ENCODE data around the gene MGAT5B.

- no peak for TF ChIP-seq CTCF (IDR thresholded peaks at IDR 0.05 in 2 of 3, conservative IDR thresholded peaks at IDR 0.05 in 1 of 3; ENCODE audit: insufficient read depth in 2 of 3, low read depth in 1 of 3, low read length in 3 of 3)
- no peak for TF ChIP-seq ATF2 (CRISPR knock-in tag; IDR thresholded peaks at IDR 0.05)
- no peak for TF ChIP-seq FOXP4 (CRISPR knock-in tag; IDR thresholded peaks at IDR 0.05; ENCODE audit: borderline replicate concordance)
- TF ChIP-seq LARP7 (IDR thresholded peaks at IDR 0.05), result no peak
- TF ChIP-seq SREBF2 (CRISPR knock-in tag; IDR thresholded peaks at IDR 0.05), result no peak
- TF ChIP-seq PKNOX1 (IDR thresholded peaks at IDR 0.05), result no peak
- TF ChIP-seq ZNF354B (CRISPR knock-in tag; IDR thresholded peaks at IDR 0.05), result no peak
- TF ChIP-seq GTF2F1 (IDR thresholded peaks at IDR 0.05; ENCODE audit: low read depth, low read length), result no peak
- TF ChIP-seq KDM4B (IDR thresholded peaks at IDR 0.05; ENCODE audit: borderline replicate concordance in 2 of 2, low read depth in 1 of 2), result no peak
- no peak for TF ChIP-seq RBM39 (optimal IDR thresholded peaks at IDR 0.05; ENCODE audit: low read depth, low read length)
- no peak for TF ChIP-seq TCF7 (IDR thresholded peaks at IDR 0.05; ENCODE audit: borderline replicate concordance)
- TF ChIP-seq SMARCA4 (IDR thresholded peaks at IDR 0.05), result no peak
- no peak for TF ChIP-seq NBN (IDR thresholded peaks at IDR 0.05; ENCODE audit: low read depth)
Measured at GRCh38 chr17:76995387-76996105, 127.3 kb downstream of the MGAT5B start.
